Central memory CD4-positive, alpha-beta T cell (primary cell): ENCODE measurements around the gene LAMB3.
"Not testable (repeated sequence)": the region's sequence is repeated elsewhere in the genome, so short reads cannot be mapped to it uniquely, and the experiment has no call there.

ENCODE experiments used
- DNase-seq: peaks from one replicate; pipeline ENCODE4 v3.0.0; 2022
- total RNA-seq, 3 experiments: gene quantifications; one replicate each; lab custom pipeline; 2026; lab: John Stamatoyannopoulos, UW

The LAMB3 gene
- 0.11 to 4.0 (median 0.58) reads per million in 3 experiments for total RNA-seq

- no peak for DNase-seq
These were observed at the start of gene LAMB3 for GRCh38 chr1:209652121-209652735. TSS of gene LAMB3 (minus strand) at chr1:209652425. CDS start at chr1:209650944, 1,481 bp downstream.

- not testable (repeated sequence) for DNase-seq
These were observed 48.5 kb upstream of the LAMB3 start for GRCh38 chr1:209700686-209701085.

- no peak for DNase-seq
These were observed 44.9 kb upstream of the LAMB3 start for GRCh38 chr1:209697126-209697525.

DNA sequence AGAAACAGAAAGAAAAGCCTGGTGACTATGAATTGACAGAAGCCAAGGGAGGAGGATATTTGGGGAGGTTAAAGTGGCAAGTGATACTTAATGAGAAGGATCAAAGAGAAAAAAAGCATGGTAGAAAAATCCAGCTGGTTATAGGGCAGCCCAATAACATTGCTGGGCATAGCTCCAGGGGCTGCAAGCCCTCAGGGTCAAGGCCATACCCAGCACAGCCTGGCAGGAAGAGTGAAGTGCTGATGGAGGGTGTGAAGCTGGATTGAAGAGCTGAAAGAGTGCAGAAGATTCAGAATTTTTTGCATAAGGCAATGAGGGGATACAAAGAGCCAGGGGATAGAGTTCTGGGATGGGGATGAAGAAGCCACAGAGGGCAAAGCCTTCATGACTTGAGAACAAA lies 44.4 kb upstream of the LAMB3 start:
- DNase-seq, result no peak

GRCh38 chr1:209692745-209693504 lies 40.7 kb upstream of the LAMB3 start:
- DNase-seq, result peak; percentile 52

GRCh38 chr1:209692296-209692695 lies 40.1 kb upstream of the LAMB3 start:
- no peak for DNase-seq

DNA sequence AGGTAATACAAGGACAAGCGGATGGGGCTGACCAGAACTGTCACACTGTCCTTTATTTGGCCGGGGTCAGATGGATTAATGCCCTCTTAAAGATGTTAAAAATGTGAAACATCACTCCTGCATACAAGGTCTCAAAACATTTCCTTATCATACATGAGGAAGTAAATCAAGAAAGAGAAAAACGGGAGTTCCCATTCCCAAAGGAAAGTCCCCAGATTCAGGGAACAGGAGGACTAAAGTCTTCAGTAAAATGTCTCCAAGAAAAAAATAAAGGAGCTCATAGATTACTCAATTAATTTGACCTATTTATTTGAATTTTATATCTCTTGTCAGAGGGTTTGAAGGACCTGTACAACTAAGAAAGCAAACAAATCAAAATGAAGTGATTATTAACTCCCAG lies 39.0 kb upstream of the LAMB3 start:
- no peak for DNase-seq

GRCh38 chr1:209689477-209689876 lies 37.3 kb upstream of the LAMB3 start:
- no peak for DNase-seq

DNA sequence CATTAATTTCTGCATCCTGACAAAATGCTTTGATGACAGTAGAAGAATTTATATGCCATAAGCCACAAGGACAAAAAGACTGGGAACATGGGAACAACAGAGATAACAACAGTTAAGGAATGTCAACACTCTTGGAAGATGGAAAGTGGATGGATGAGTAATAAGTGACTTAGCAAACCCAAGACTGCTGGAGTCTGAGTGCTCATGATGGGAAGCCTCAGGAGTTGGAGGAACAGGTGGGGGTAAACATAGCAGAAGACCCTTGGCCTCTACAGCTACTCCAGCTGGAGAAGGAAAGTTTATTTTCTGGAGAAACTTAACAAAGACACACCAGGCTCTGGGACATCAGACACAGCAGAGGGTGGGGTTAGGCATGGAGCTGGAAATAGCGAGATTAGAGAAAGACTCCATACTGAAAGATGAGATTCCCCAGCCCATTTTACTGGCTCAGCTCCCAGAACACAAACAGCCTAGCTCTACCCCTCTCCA lies 36.6 kb upstream of the LAMB3 start:
- DNase-seq, result no peak

- no peak for DNase-seq
These were observed 34.1 kb upstream of the LAMB3 start for GRCh38 chr1:209686322-209686721.

DNA sequence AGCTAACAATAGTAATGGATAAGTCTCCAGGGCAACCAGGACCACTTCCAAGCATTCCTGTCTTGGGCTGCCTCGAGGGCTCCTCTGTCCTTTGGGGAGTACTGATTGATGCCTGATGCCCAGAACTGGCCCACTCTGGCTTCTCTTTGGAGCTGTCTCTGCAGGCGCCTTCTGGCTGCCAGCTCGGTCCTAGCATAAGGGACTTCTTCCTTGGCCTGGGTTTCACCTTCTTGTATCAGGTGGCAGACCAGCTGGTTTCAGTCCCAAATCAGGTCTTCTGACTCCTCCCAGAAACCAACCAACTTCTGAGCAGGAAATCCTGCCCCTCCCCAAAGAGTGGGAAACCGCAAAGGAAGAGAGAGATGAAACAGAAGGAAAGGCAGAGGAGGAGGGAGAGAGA lies 33.6 kb upstream of the LAMB3 start:
- DNase-seq, result peak; percentile 53

DNA sequence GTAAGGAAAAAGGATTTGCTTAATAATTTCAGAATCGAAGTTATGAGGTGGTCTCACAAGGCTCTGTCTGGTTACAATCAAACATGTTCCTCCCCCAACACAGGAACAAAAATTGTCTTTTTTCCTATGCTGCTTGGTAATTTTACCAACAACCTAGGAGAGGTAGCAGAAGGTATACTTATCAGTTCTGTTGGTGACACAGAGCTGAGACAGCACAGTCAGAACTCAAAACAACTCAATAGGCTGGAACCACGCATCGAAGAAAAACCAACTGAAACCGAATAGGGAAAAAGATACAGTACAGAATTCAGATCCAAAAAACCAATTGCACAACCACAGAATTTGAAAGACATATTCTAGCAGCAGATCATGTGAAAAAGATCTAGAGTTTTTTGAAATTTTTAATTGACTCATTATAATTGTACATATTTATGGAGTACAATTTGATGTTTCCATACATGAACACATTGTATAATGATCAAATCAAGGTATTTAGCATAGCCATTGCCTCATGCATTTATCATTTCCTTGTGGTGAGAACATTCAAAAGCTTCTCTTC lies 26.8 kb upstream of the LAMB3 start:
- DNase-seq, result no peak

DNA sequence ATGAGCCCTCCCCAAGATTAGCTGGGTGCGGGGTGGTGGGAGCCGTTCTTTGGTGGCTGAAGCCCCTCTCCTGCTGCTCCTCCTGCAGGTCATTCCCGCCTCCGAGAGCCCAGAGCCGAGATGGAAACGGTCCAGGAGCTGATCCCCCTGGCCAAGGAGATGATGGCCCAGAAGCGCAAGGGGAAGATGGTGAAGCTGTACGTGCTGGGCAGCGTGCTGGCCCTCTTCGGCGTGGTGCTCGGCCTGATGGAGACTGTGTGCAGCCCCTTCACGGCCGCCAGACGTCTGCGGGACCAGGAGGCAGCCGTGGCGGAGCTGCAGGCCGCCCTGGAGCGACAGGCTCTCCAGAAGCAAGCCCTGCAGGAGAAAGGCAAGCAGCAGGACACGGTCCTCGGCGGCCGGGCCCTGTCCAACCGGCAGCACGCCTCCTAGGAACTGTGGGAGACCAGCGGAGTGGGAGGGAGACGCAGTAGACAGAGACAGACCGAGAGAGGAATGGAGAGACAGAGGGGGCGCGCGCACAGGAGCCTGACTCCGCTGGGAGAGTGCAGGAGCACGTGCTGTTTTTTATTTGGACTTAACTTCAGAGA lies 23.4 kb upstream of the LAMB3 start:
- no peak for DNase-seq

- no peak for DNase-seq
These were observed 22.8 kb upstream of the LAMB3 start, which contains the start of gene G0S2 for GRCh38 chr1:209674957-209675564. TSS of gene G0S2 (plus strand) at chr1:209675412. CDS start at chr1:209675685, 273 bp downstream.

GRCh38 chr1:209673631-209674417 lies 21.6 kb upstream of the LAMB3 start:
- no peak for DNase-seq

- peak; percentile 31 for DNase-seq
These were observed 20.7 kb upstream of the LAMB3 start for GRCh38 chr1:209672705-209673630.

GRCh38 chr1:209670441-209671082 lies 18.3 kb upstream of the LAMB3 start:
- no peak for DNase-seq

- DNase-seq, result no peak
These were observed 15.5 kb upstream of the LAMB3 start for GRCh38 chr1:209667708-209668107.

GRCh38 chr1:209667103-209667502 lies 14.9 kb upstream of the LAMB3 start:
- no peak for DNase-seq

DNA sequence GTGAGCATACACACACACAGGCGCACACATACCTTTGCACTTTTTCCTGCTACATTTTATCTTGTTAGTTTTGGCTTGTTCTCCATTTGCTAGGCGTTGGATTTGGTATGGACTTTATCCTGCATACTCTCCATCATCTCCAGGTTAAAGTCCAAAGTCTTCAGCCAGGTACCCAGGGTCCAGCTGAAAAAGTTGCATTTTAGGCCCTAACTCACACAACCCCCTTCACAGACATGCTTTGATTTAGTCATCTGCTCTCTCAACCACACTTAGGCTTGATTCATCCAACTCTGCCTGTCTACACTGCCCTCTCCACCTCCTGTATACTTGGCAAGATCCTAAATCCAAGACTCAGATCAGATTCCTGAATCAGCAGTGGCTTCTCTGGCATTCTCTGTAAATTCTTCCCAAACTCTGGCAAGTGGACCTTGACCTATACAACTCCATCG lies 10.7 kb upstream of the LAMB3 start:
- no peak for DNase-seq
